H9 (cell line): Measurements from ENCODE around the gene POLK. TPM values are rescaled to one million over a fixed set of nuclear protein-coding genes. Genes with fewer than 3 reads are reported as not detected.

Experiments
- DNase-seq: peaks from one replicate; pipeline ENCODE4 v3.0.0-alpha.2; 2017
- H2AFZ ChIP-seq: one replicate; pipeline ENCODE4 v1.6.1; 2013; ENCODE audit warnings: mild to moderate bottlenecking, low read length, control low read depth, moderate library complexity
- H2AK5ac ChIP-seq: 2 replicates; pipeline ENCODE4 v1.6.1; 2013; ENCODE audit warnings: low read length, control low read depth, mixed read lengths; ENCODE audit not compliant: insufficient read length
- H2BK120ac ChIP-seq: one replicate; pipeline ENCODE4 v1.6.1; 2013; ENCODE audit warnings: low read depth, mild to moderate bottlenecking, low read length, control low read depth, inconsistent platforms; ENCODE audit not compliant: poor library complexity, severe bottlenecking
- H2BK12ac ChIP-seq: 2 replicates; pipeline ENCODE4 v1.6.1; 2013; ENCODE audit warnings: low read length, control low read depth, mixed read lengths, low read depth; ENCODE audit not compliant: insufficient read length
- H2BK15ac ChIP-seq: 2 replicates; pipeline ENCODE4 v1.6.1; 2013; ENCODE audit warnings: low read depth, low read length, control low read depth
- H2BK20ac ChIP-seq: one replicate; pipeline ENCODE4 v1.6.1; 2013; ENCODE audit warnings: low read depth, mild to moderate bottlenecking, low read length, control low read depth, inconsistent platforms; ENCODE audit not compliant: poor library complexity, severe bottlenecking
- H2BK5ac ChIP-seq: 2 replicates; pipeline ENCODE4 v1.6.1; 2013; ENCODE audit warnings: low read length, control low read depth, mixed read lengths; ENCODE audit not compliant: insufficient read length
- H3K14ac ChIP-seq: 2 replicates; pipeline ENCODE4 v1.6.1; 2013; ENCODE audit warnings: low read length, control low read depth; ENCODE audit not compliant: insufficient read depth
- H3K18ac ChIP-seq: 2 replicates; pipeline ENCODE4 v1.6.1; 2013; ENCODE audit warnings: low read depth, mild to moderate bottlenecking, mixed read lengths, low read length, control low read depth; ENCODE audit not compliant: insufficient read length
- H3K23ac ChIP-seq: 2 replicates; pipeline ENCODE4 v1.6.1; 2013; ENCODE audit warnings: low read length, control low read depth, mixed read lengths, low read depth; ENCODE audit not compliant: insufficient read length
- H3K23me2 ChIP-seq: 2 replicates; pipeline ENCODE4 v1.6.1; 2013; ENCODE audit warnings: low read depth, mild to moderate bottlenecking, mixed read lengths, low read length, control low read depth; ENCODE audit not compliant: insufficient read length, poor library complexity, severe bottlenecking
- H3K27ac ChIP-seq: 2 replicates; pipeline ENCODE4 v1.5.1; 2013; ENCODE audit warnings: low read length, control low read depth, mixed read lengths, low read depth; ENCODE audit not compliant: insufficient read length
- H3K27me3 ChIP-seq: 2 replicates; pipeline ENCODE4 v1.6.1; 2013; ENCODE audit warnings: low read length, control low read depth, inconsistent platforms; ENCODE audit not compliant: insufficient read depth
- H3K4ac ChIP-seq: 2 replicates; pipeline ENCODE4 v1.6.1; 2013; ENCODE audit warnings: low read depth, mild to moderate bottlenecking, control low read depth, inconsistent platforms, low read length, moderate library complexity
- H3K4me1 ChIP-seq: 2 replicates; pipeline ENCODE4 v1.6.1; 2013; ENCODE audit warnings: low read length, control low read depth, inconsistent platforms; ENCODE audit not compliant: insufficient read depth
- H3K4me2 ChIP-seq: 2 replicates; pipeline ENCODE4 v1.6.1; 2013; ENCODE audit warnings: low read length, control low read depth, mixed read lengths; ENCODE audit not compliant: insufficient read length, insufficient read depth
- H3K56ac ChIP-seq: 2 replicates; pipeline ENCODE4 v1.6.1; 2013; ENCODE audit warnings: low read depth, mild to moderate bottlenecking, mixed read lengths, low read length, control low read depth; ENCODE audit not compliant: insufficient read length
- H3K79me1 ChIP-seq: 2 replicates; pipeline ENCODE4 v1.6.1; 2013; ENCODE audit warnings: low read depth, mild to moderate bottlenecking, moderate library complexity, low read length, control low read depth, inconsistent platforms; ENCODE audit not compliant: insufficient read depth, poor library complexity, severe bottlenecking
- H3K79me2 ChIP-seq: 2 replicates; pipeline ENCODE4 v1.6.1; 2013; ENCODE audit warnings: low read length, control low read depth, inconsistent platforms; ENCODE audit not compliant: insufficient read depth
- H3K9ac ChIP-seq: 2 replicates; pipeline ENCODE4 v1.6.1; 2013; ENCODE audit warnings: low read length, control low read depth, mixed read lengths; ENCODE audit not compliant: insufficient read length; ENCODE audit errors: extremely low read depth
- H3K9me3 ChIP-seq: one replicate; pipeline ENCODE4 v1.6.1; 2013; ENCODE audit warnings: low read depth, low read length, inconsistent platforms; ENCODE audit not compliant: control insufficient read depth
- H3T11ph ChIP-seq: one replicate; pipeline ENCODE4 v1.6.1; 2013; ENCODE audit warnings: mild to moderate bottlenecking, low read length, control low read depth, inconsistent platforms
- H4K20me1 ChIP-seq: one replicate; pipeline ENCODE4 v1.6.1; 2013; ENCODE audit not compliant: control insufficient read depth, insufficient read length, insufficient read depth
- H4K5ac ChIP-seq: 2 replicates; pipeline ENCODE4 v1.6.1; 2013; ENCODE audit warnings: low read depth, mild to moderate bottlenecking, mixed read lengths, low read length, control low read depth; ENCODE audit not compliant: insufficient read length
- H4K8ac ChIP-seq: replicated peaks from 2 replicates; pipeline ENCODE4 v1.6.1; 2013; ENCODE audit warnings: low read length, control low read depth, mixed read lengths, low read depth; ENCODE audit not compliant: insufficient read length
- H4K91ac ChIP-seq: 2 replicates; pipeline ENCODE4 v1.6.1; 2013; ENCODE audit warnings: low read depth, mild to moderate bottlenecking, moderate library complexity, mixed read lengths, low read length, control low read depth; ENCODE audit not compliant: insufficient read length
- H3K27ac Mint-ChIP-seq, 3 experiments: 2 replicates in 2 of 3; 3 replicates in 1 of 3; pipeline ENCODE4 v1.8.0; 2020 to 2021; ENCODE audit warnings: mixed read lengths in 3 of 3, mild to moderate bottlenecking in 1 of 3, moderate library complexity in 1 of 3
- H3K27me3 Mint-ChIP-seq: 2 replicates; pipeline ENCODE4 v1.8.0; 2021; ENCODE audit warnings: low read depth, mild to moderate bottlenecking, moderate library complexity, mixed read lengths
- H3K36me3 Mint-ChIP-seq, 3 experiments: 2 replicates in 2 of 3; 3 replicates in 1 of 3; pipeline ENCODE4 v1.8.0; 2020 to 2021; ENCODE audit warnings: low read depth in 3 of 3, mixed read lengths in 3 of 3; ENCODE audit not compliant: insufficient read depth in 1 of 3
- H3K4me1 Mint-ChIP-seq, 2 experiments: 2 replicates each; pipeline ENCODE4 v1.8.0; 2020; ENCODE audit warnings: mixed read lengths in 2 of 2
- H3K4me3 Mint-ChIP-seq, 2 experiments: 2 replicates in 1 of 2; 3 replicates in 1 of 2; pipeline ENCODE4 v1.8.0; 2020 to 2021; ENCODE audit warnings: mild to moderate bottlenecking in 2 of 2, mixed read lengths in 2 of 2, moderate library complexity in 1 of 2
- H3K9me3 Mint-ChIP-seq, 2 experiments: 2 replicates in 1 of 2; 3 replicates in 1 of 2; pipeline ENCODE4 v1.8.0; 2020; ENCODE audit warnings: mild to moderate bottlenecking in 2 of 2, mixed read lengths in 2 of 2, moderate library complexity in 1 of 2
- CTCF ChIP-seq: fragments of 200-600 bp; sonication (generic); conservative IDR thresholded peaks from 3 replicates; pipeline ENCODE4 v1.8.0; 2021; ENCODE audit warnings: antibody characterized with exemption, mild to moderate bottlenecking
- WGBS: extraction: QIAGEN DNeasy Blood & Tissue Kit; methylation state at CpG from one replicate; pipeline ENCODE4 v1.1.7; 2013; ENCODE audit warnings: missing lambda C conversion rate, low lambda C conversion rate, mixed read lengths; ENCODE audit not compliant: insufficient read length; ENCODE audit errors: extremely low coverage; 5-methylcytosine and 5-hydroxymethylcytosine counted together
- total RNA-seq: library from RNA; stranded (reverse); gene quantifications from 2 replicates; pipeline ENCODE4 v1.2.1, GENCODE V29; 2021

Gene POLK
- total RNA-seq, 1 experiment from 2014 or later, result 7.6 TPM

DNA sequence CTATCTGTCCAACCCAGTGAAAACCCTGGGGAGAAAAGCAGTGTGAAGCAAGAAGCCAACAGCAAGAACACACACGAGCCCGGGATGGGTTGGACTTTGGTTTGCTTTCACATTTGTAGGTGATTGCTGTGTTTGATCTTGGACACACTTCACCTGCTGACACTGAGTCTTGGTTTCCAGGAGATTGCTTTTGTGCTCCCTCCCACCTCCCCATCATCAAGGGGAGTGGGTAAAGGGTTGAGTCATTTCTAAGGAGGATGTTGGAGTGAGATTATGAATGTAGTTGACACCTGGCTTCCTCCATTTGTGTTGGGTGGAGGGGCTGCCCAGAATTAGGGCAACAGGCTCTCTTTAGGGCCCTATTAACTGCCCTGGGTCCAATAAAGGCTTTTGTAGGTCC is 137.0 kb downstream of the POLK start:
- H3K27ac Mint-ChIP-seq, result no peak overlapping the region
- Histone ChIP-seq H3K23me2 (no peaks in the 10 kb centered on the region), H2BK15ac (no peak overlapping the region), H3K9me3 (no peaks in the 10 kb centered on the region), H3K9ac (no peak overlapping the region), H3K56ac (no peak overlapping the region), H3K4me1 (no peaks in the 10 kb centered on the region), H2BK20ac (no peak overlapping the region), H4K8ac (no peak overlapping the region), H3K27ac (no peak overlapping the region), H2BK5ac (no peak overlapping the region), H3K79me2 (no peaks in the 10 kb centered on the region), H3K4me2 (no peak overlapping the region), H4K91ac (no peak overlapping the region), H3K14ac (no peak overlapping the region), H3K23ac (no peak overlapping the region), H2AFZ (no peak overlapping the region), H3K4ac (no peak overlapping the region), H3K18ac (no peak overlapping the region), H3K27me3 (no peaks in the 10 kb centered on the region), H3K79me1 (no peaks in the 10 kb centered on the region), H2BK12ac (no peak overlapping the region), H3T11ph (no peak overlapping the region), H2BK120ac (no peak overlapping the region), H2AK5ac (no peak overlapping the region), H4K5ac (no peak overlapping the region), H4K20me1 (no peaks in the 10 kb centered on the region)
- H3K4me1 Mint-ChIP-seq, result no peaks in the 10 kb centered on the region
- no peak overlapping the region for H3K4me3 Mint-ChIP-seq
- no peaks in the 10 kb centered on the region for H3K27me3 Mint-ChIP-seq
- no peak for TF ChIP-seq CTCF
- H3K36me3 Mint-ChIP-seq, result peaks cover 0 to 6% (median 4%) of the 10 kb centered on the region in 3 experiments; a peak in 2 of 7 replicates
- H3K9me3 Mint-ChIP-seq, result peaks cover 0 to 3% of the 10 kb centered on the region in 2 experiments; a peak in 2 of 5 replicates
- DNase-seq, result no peak
- WGBS, result no CpG with 5 or more reads among the region's 2 CpGs

Other genes with a start within 250 kb of the POLK start
- gene HMGCR, start 174.7 kb upstream of the POLK start, total RNA-seq, result 158 and 178 TPM in 2 replicates
- gene CERT1, start 262 bp upstream of the POLK start, total RNA-seq, result 48.1 and 50.2 TPM in 2 replicates
- gene ANKDD1B, start 99.6 kb downstream of the POLK start, total RNA-seq, result 0.33 and 0.44 TPM in 2 replicates
- 12.2 and 13.0 TPM in 2 replicates for gene POC5, start 205.5 kb downstream of the POLK start, total RNA-seq